Neural progenitor cell (in vitro differentiated cells): ENCODE data around the gene SGSM2. TPM values are rescaled to one million over a fixed set of nuclear protein-coding genes. Genes with fewer than 3 reads are reported as not detected.

Experiments
- DNase-seq: peaks from one replicate; pipeline ENCODE4 v3.0.0-alpha.2; 2016; ENCODE audit warnings: low spot score
- H2AFZ ChIP-seq: fragments of 200-600 bp; sonication (generic); replicated peaks from 2 replicates; pipeline ENCODE4 v1.6.1; 2016; ENCODE audit warnings: antibody characterized with exemption
- H3F3A ChIP-seq: fragments of 200-600 bp; sonication (generic); 2 replicates; pipeline ENCODE4 v1.6.1; 2016; ENCODE audit warnings: antibody characterized with exemption, low read depth
- H3K27ac ChIP-seq: fragments of 200-600 bp; sonication (generic); 2 replicates; pipeline ENCODE4 v1.5.1; 2016; ENCODE audit warnings: mild to moderate bottlenecking
- H3K27me3 ChIP-seq: fragments of 200-600 bp; sonication (generic); 2 replicates; pipeline ENCODE4 v1.6.1; 2016; ENCODE audit warnings: mild to moderate bottlenecking, moderate library complexity
- H3K36me3 ChIP-seq: fragments of 200-600 bp; sonication (generic); 2 replicates; pipeline ENCODE4 v1.5.1; 2016
- H3K4me1 ChIP-seq: fragments of 200-600 bp; sonication (generic); 2 replicates; pipeline ENCODE4 v1.6.1; 2016; ENCODE audit warnings: mixed run types
- H3K4me2 ChIP-seq: fragments of 200-600 bp; sonication (generic); 2 replicates; pipeline ENCODE4 v1.6.1; 2016
- H3K4me3 ChIP-seq: fragments of 200-600 bp; sonication (generic); 2 replicates; pipeline ENCODE4 v1.5.1; 2016
- H3K79me2 ChIP-seq: fragments of 200-600 bp; sonication (generic); 2 replicates; pipeline ENCODE4 v1.6.1; 2016; ENCODE audit warnings: low read depth
- H3K9ac ChIP-seq: fragments of 200-600 bp; sonication (generic); 2 replicates; pipeline ENCODE4 v1.6.1; 2016
- H3K9me3 ChIP-seq: fragments of 200-600 bp; sonication (generic); 2 replicates; pipeline ENCODE4 v1.5.1; 2016; ENCODE audit warnings: low read depth
- H4K20me1 ChIP-seq: fragments of 200-600 bp; sonication (generic); 2 replicates; pipeline ENCODE4 v1.6.1; 2016; ENCODE audit warnings: low read depth
- H3K27ac Mint-ChIP-seq: 3 replicates; pipeline ENCODE4 v1.8.0; 2021; ENCODE audit warnings: mixed read lengths
- H3K27me3 Mint-ChIP-seq: 2 replicates; pipeline ENCODE4 v1.8.0; 2022; ENCODE audit warnings: low read depth, mild to moderate bottlenecking, inconsistent platforms, moderate library complexity, mixed read lengths; ENCODE audit not compliant: insufficient read depth
- H3K36me3 Mint-ChIP-seq: 3 replicates; pipeline ENCODE4 v1.8.0; 2021; ENCODE audit warnings: mixed read lengths
- H3K4me1 Mint-ChIP-seq: 3 replicates; pipeline ENCODE4 v1.8.0; 2021; ENCODE audit warnings: mixed read lengths
- H3K4me3 Mint-ChIP-seq: 3 replicates; pipeline ENCODE4 v1.8.0; 2021; ENCODE audit warnings: mild to moderate bottlenecking, moderate library complexity, mixed read lengths
- H3K9me3 Mint-ChIP-seq: 3 replicates; pipeline ENCODE4 v1.8.0; 2020; ENCODE audit warnings: mixed read lengths
- CTCF ChIP-seq: fragments of 200-600 bp; sonication (generic); IDR thresholded peaks from 2 replicates; pipeline ENCODE4 v1.5.1; 2017; ENCODE audit warnings: antibody characterized with exemption, mild to moderate bottlenecking
- EZH2 ChIP-seq: fragments of 200-600 bp; sonication (generic); IDR thresholded peaks from 2 replicates; pipeline ENCODE4 v1.6.1; 2017; ENCODE audit warnings: antibody characterized with exemption, mild to moderate bottlenecking, moderate library complexity
- EZH2phosphoT487 ChIP-seq: fragments of 200-600 bp; sonication (generic); IDR thresholded peaks from 2 replicates; pipeline ENCODE4 v1.6.1; 2017; ENCODE audit warnings: antibody characterized with exemption
- total RNA-seq: library from RNA; depleted of rRNA; stranded (reverse); fragments of >200 nt; gene quantifications from 2 replicates; pipeline ENCODE4 v1.2.3, GENCODE V29; 2015; ENCODE audit warnings: low replicate concordance

SGSM2 gene
- total RNA-seq, 1 donor from 2014 or later: 39.0 TPM

- no peak for DNase-seq
- Histone ChIP-seq H2AFZ (no peak overlapping the region), H4K20me1 (peaks cover under 1% of the 10 kb centered on the region), H3K79me2 (peaks cover 1% of the 10 kb centered on the region), H3K4me2 (no peak overlapping the region), H3K9me3 (no peaks in the 10 kb centered on the region), H3F3A (peaks cover 23% of the 10 kb centered on the region), H3K27ac (no peak overlapping the region), H3K4me3 (no peak overlapping the region), H3K9ac (peak overlapping the region; percentile 27), H3K27me3 (no peaks in the 10 kb centered on the region), H3K4me1 (peaks cover 10% of the 10 kb centered on the region), H3K36me3 (no peaks in the 10 kb centered on the region)
- Mint-ChIP-seq H3K27me3 (peaks cover 4% of the 10 kb centered on the region), H3K36me3 (peaks cover 10% of the 10 kb centered on the region), H3K9me3 (no peaks in the 10 kb centered on the region), H3K27ac (no peak overlapping the region), H3K4me1 (peaks cover 25% of the 10 kb centered on the region), H3K4me3 (no peak overlapping the region)
- no peak for TF ChIP-seq EZH2
- TF ChIP-seq EZH2phosphoT487: no peak
- TF ChIP-seq CTCF: no peak
These were observed 6.1 kb downstream of the SGSM2 start for GRCh38 chr17:2343421-2343820.

- H3K79me2 ChIP-seq: peaks cover 6% of the 10 kb centered on the region
- no peaks in the 10 kb centered on the region for H3K36me3 ChIP-seq
- peaks cover 33% of the 10 kb centered on the region for H3F3A ChIP-seq
- H2AFZ ChIP-seq: no peak overlapping the region
- H3K9me3 Mint-ChIP-seq: no peaks in the 10 kb centered on the region
- H3K4me3 Mint-ChIP-seq: no peak overlapping the region
- H3K27me3 ChIP-seq: no peaks in the 10 kb centered on the region
- DNase-seq: no peak
- H3K27ac Mint-ChIP-seq: peak overlapping the region; percentile 69
- no peak overlapping the region for H3K9ac ChIP-seq
- peaks cover 14% of the 10 kb centered on the region for H3K4me1 ChIP-seq
- H3K27ac ChIP-seq: no peak overlapping the region
- TF ChIP-seq EZH2: no peak
- TF ChIP-seq CTCF: no peak
- no peak for TF ChIP-seq EZH2phosphoT487
- H3K4me1 Mint-ChIP-seq: peaks cover 32% of the 10 kb centered on the region
- no peaks in the 10 kb centered on the region for H3K9me3 ChIP-seq
- no peak overlapping the region for H3K4me3 ChIP-seq
- H3K27me3 Mint-ChIP-seq: peaks cover 4% of the 10 kb centered on the region
- H3K36me3 Mint-ChIP-seq: peaks cover 11% of the 10 kb centered on the region
- H4K20me1 ChIP-seq: no peaks in the 10 kb centered on the region
- H3K4me2 ChIP-seq: no peak overlapping the region
These were observed 7.2 kb downstream of the SGSM2 start for GRCh38 chr17:2344528-2344927.

- H3K4me1 Mint-ChIP-seq: peaks cover 30% of the 10 kb centered on the region
- Histone ChIP-seq H3K36me3 (no peaks in the 10 kb centered on the region), H3K4me3 (no peak overlapping the region), H3K9ac (no peak overlapping the region), H3K27ac (no peak overlapping the region), H3K9me3 (no peaks in the 10 kb centered on the region), H3K4me1 (peaks cover 16% of the 10 kb centered on the region), H3K79me2 (peaks cover 11% of the 10 kb centered on the region), H4K20me1 (no peaks in the 10 kb centered on the region), H3F3A (peaks cover 33% of the 10 kb centered on the region), H3K4me2 (no peak overlapping the region), H2AFZ (no peak overlapping the region), H3K27me3 (no peaks in the 10 kb centered on the region)
- no peak for DNase-seq
- peaks cover 4% of the 10 kb centered on the region for H3K27me3 Mint-ChIP-seq
- H3K4me3 Mint-ChIP-seq: no peak overlapping the region
- no peaks in the 10 kb centered on the region for H3K9me3 Mint-ChIP-seq
- no peak overlapping the region for H3K27ac Mint-ChIP-seq
- TF ChIP-seq EZH2 (no peak), CTCF (no peak), EZH2phosphoT487 (no peak)
- H3K36me3 Mint-ChIP-seq: peaks cover 11% of the 10 kb centered on the region
These were observed 9.2 kb downstream of the SGSM2 start for GRCh38 chr17:2346475-2346874.
